Activated T-helper 2 cell treated with anti-CD3 and anti-CD28 coated beads, Interferon-gamma antibody, Interleukin-2, Interleukin-4, amounts not matched to agents 10 μg/mL and 5 μg/mL and 100 μg/mL, durations not matched to agents 14 hours and 24 hours and 36 hours (primary cell): ENCODE results near the gene FAM131B. TPM values are rescaled to one million over a fixed set of nuclear protein-coding genes. Genes with fewer than 3 reads are reported as not detected.
A peak's percentile ranks its signal among the peaks of the same experiment; 100 is the strongest.

Experiments used
- DNase-seq: peaks from one replicate; pipeline ENCODE4 v3.0.0; 2021; ENCODE audit warnings: low spot score
- H3K27ac Mint-ChIP-seq: one replicate; pipeline ENCODE4 v1.8.0; 2021; ENCODE audit warnings: mixed read lengths
- H3K27me3 Mint-ChIP-seq: one replicate; pipeline ENCODE4 v1.8.0; 2021; ENCODE audit warnings: low read depth, mixed read lengths
- H3K36me3 Mint-ChIP-seq: one replicate; pipeline ENCODE4 v1.8.0; 2021; ENCODE audit warnings: low read depth, mixed read lengths
- H3K4me1 Mint-ChIP-seq: one replicate; pipeline ENCODE4 v1.8.0; 2021; ENCODE audit warnings: low read depth, mixed read lengths
- H3K4me3 Mint-ChIP-seq: one replicate; pipeline ENCODE4 v1.8.0; 2021; ENCODE audit warnings: low read depth, mild to moderate bottlenecking, moderate library complexity, mixed read lengths
- H3K9me3 Mint-ChIP-seq: one replicate; pipeline ENCODE4 v1.8.0; 2021; ENCODE audit warnings: mixed read lengths
- intact Hi-C: fragments of 100-400 bp; cut with micrococcal nuclease; formaldehyde crosslinking; loops from one replicate; pipeline ENCODE4 v1.15.1; 2023
- total RNA-seq: library from RNA; stranded (reverse); gene quantifications from 2 replicates; pipeline ENCODE4 v1.2.3, GENCODE V29; 2022

The FAM131B gene
- total RNA-seq, 1 donor from 2014 or later: 1.3 TPM

GRCh38 chr7:143308632-143309031 lies 53.9 kb downstream of the FAM131B start:
- Mint-ChIP-seq H3K36me3 (peaks cover 87% of the 10 kb centered on the region), H3K27me3 (no peaks in the 10 kb centered on the region), H3K4me1 (peaks cover 53% of the 10 kb centered on the region), H3K4me3 (no peak overlapping the region), H3K27ac (peak overlapping the region; percentile 13), H3K9me3 (peaks cover 11% of the 10 kb centered on the region)
- intact Hi-C loops: loop anchor here (2.0 to 5.0 kb wide), 2 partner anchors 20 to 74 kb away; partner anchors contain the start of genes CASP2 and ZYX
- DNase-seq: no peak

DNA sequence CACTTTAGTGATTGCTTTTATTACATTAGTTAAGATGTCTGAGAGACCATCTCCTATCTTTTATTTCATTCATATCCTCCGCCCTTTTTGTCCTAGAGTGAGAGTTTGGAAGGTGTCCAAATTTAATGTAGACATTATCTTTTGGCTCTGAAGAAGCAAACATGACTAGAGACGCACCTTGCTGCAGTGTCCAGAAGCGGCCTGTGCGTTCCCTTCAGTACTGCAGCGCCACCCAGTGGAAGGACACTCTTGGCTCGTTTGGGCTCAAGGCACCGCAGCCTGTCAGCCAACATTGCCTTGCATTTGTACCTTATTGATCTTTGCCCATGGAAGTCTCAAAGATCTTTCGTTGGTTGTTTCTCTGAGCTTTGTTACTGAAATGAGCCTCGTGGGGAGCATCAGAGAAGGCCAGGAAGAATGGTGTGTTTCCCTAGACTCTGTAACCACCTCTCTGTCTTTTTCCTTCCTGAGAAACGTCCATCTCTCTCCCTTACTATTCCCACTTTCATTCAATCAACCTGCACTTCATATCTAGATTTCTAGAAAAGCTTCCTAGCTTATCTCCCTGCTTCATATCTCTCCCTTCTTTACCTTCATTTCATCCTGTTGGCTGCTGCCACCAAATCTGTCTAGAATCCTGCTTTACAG lies 57.0 kb downstream of the FAM131B start:
- H3K4me3 Mint-ChIP-seq: no peak overlapping the region
- H3K27me3 Mint-ChIP-seq: no peaks in the 10 kb centered on the region
- DNase-seq: peak; percentile 36
- H3K9me3 Mint-ChIP-seq: peaks cover 10% of the 10 kb centered on the region
- H3K4me1 Mint-ChIP-seq: peaks cover 52% of the 10 kb centered on the region
- peaks cover 95% of the 10 kb centered on the region for H3K36me3 Mint-ChIP-seq
- intact Hi-C loops: loop anchor here (1.0 to 5.0 kb wide), 2 partner anchors 65 to 77 kb away; partner anchors contain the start of gene ZYX
- H3K27ac Mint-ChIP-seq: peak overlapping the region; percentile 48

GRCh38 chr7:143304938-143305337 lies 57.6 kb downstream of the FAM131B start:
- intact Hi-C loops: loop anchor here (1.0 to 5.0 kb wide), 2 partner anchors 65 to 77 kb away; partner anchors contain the start of gene ZYX
- Mint-ChIP-seq H3K27me3 (no peaks in the 10 kb centered on the region), H3K36me3 (peaks cover 95% of the 10 kb centered on the region), H3K9me3 (peaks cover 10% of the 10 kb centered on the region), H3K27ac (no peak overlapping the region), H3K4me3 (no peak overlapping the region), H3K4me1 (peaks cover 53% of the 10 kb centered on the region)
- no peak for DNase-seq

DNA sequence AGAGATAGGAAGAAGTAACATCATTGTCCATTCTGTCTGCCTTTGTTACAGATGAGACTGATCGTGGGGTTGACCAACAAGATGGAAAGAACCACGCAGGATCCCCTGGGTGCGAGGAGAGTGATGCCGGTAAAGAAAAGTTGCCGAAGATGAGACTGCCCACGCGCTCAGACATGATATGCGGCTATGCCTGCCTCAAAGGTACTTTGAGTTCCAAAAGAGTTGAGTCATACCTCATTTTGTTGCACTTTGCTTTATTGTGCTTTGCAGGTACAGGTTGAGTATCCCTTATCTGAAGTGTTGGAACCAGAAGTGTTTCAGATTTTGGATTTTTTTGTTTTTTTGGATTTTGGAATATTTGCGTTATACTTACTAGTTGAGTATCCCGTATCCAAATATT lies 58.8 kb downstream of the FAM131B start:
- no peak for DNase-seq
- intact Hi-C loops: no loop called here
- Mint-ChIP-seq H3K27ac (no peak overlapping the region), H3K4me1 (peaks cover 58% of the 10 kb centered on the region), H3K36me3 (peaks cover 94% of the 10 kb centered on the region), H3K4me3 (no peak overlapping the region), H3K27me3 (no peaks in the 10 kb centered on the region), H3K9me3 (peaks cover 5% of the 10 kb centered on the region)

Other genes starting within 250 kb of the FAM131B start
- gene PIP, start 230.6 kb downstream of the FAM131B start, total RNA-seq: not detected in 2 replicates
- not detected in 2 replicates for gene TAS2R39, start 179.3 kb downstream of the FAM131B start, total RNA-seq
- not detected in 2 replicates for gene TAS2R40, start 140.7 kb downstream of the FAM131B start, total RNA-seq
- 166 and 168 TPM in 2 replicates for gene GSTK1, start 99.3 kb downstream of the FAM131B start, total RNA-seq
- gene TMEM139, start 77.8 kb downstream of the FAM131B start, total RNA-seq: 0.75 and 1.1 TPM in 2 replicates
- gene CASP2, start 74.4 kb downstream of the FAM131B start, total RNA-seq: 116 and 122 TPM in 2 replicates
- gene CLCN1, start 46.6 kb downstream of the FAM131B start, total RNA-seq: not detected in 2 replicates
- 114 and 115 TPM in 2 replicates for gene ZYX, start 18.6 kb upstream of the FAM131B start, total RNA-seq
- gene EPHA1, start 46.1 kb upstream of the FAM131B start, total RNA-seq: 0.07 and 0.34 TPM in 2 replicates
- gene TAS2R60, start 80.7 kb upstream of the FAM131B start, total RNA-seq: not detected in 2 replicates
- not detected in 2 replicates for gene TAS2R41, start 115.2 kb upstream of the FAM131B start, total RNA-seq
- gene CTAGE15, start 209.1 kb upstream of the FAM131B start, total RNA-seq: 1.5 and 2.4 TPM in 2 replicates